Type B pancreatic cell (in vitro differentiated cells): ENCODE data around the gene PPP1R12C. TPM values are rescaled to one million over a fixed set of nuclear protein-coding genes. Genes with fewer than 3 reads are reported as not detected.
A peak's percentile ranks its signal among the peaks of the same experiment; 100 is the strongest.

Source experiments
- DNase-seq: peaks from one replicate; pipeline ENCODE4 v3.0.0; 2021; ENCODE audit warnings: mixed read lengths; ENCODE audit not compliant: unreplicated experiment; ENCODE audit errors: extremely low spot score
- H3K27ac Mint-ChIP-seq: 2 replicates; pipeline ENCODE4 v1.8.0; 2021; ENCODE audit warnings: mild to moderate bottlenecking, mixed read lengths
- H3K27me3 Mint-ChIP-seq: 2 replicates; pipeline ENCODE4 v1.8.0; 2021; ENCODE audit warnings: mixed read lengths
- H3K36me3 Mint-ChIP-seq: 2 replicates; pipeline ENCODE4 v1.8.0; 2021; ENCODE audit warnings: mixed read lengths
- H3K4me1 Mint-ChIP-seq: one replicate; pipeline ENCODE4 v1.8.0; 2021; ENCODE audit warnings: mixed read lengths; ENCODE audit not compliant: unreplicated experiment
- H3K4me3 Mint-ChIP-seq: 2 replicates; pipeline ENCODE4 v1.8.0; 2021; ENCODE audit warnings: mild to moderate bottlenecking, mixed read lengths
- H3K9me3 Mint-ChIP-seq: 2 replicates; pipeline ENCODE4 v1.8.0; 2021; ENCODE audit warnings: mixed read lengths
- CTCF ChIP-seq: fragments of 200-600 bp; sonication (generic); conservative IDR thresholded peaks from 2 replicates; pipeline ENCODE4 v1.5.0; 2021; ENCODE audit warnings: antibody characterized with exemption, mild to moderate bottlenecking
- total RNA-seq: library from RNA; stranded (reverse); gene quantifications from 2 replicates; pipeline ENCODE4 v1.2.1, GENCODE V29; 2021; ENCODE audit warnings: low replicate concordance

PPP1R12C gene
- total RNA-seq, 1 donor from 2014 or later: 102 TPM

GRCh38 chr19:55096061-55096701, 21.3 kb downstream of the PPP1R12C start:
- DNase-seq: no peak
- no peak for TF ChIP-seq CTCF
- H3K36me3 Mint-ChIP-seq: peaks cover 3% of the 10 kb centered on the region
- H3K27me3 Mint-ChIP-seq: no peaks in the 10 kb centered on the region
- H3K4me1 Mint-ChIP-seq: peaks cover 8% of the 10 kb centered on the region
- no peaks in the 10 kb centered on the region for H3K9me3 Mint-ChIP-seq
- no peak overlapping the region for H3K27ac Mint-ChIP-seq
- no peak overlapping the region for H3K4me3 Mint-ChIP-seq

GRCh38 chr19:55095260-55096060, 22.0 kb downstream of the PPP1R12C start:
- Mint-ChIP-seq H3K27me3 (no peaks in the 10 kb centered on the region), H3K27ac (no peak overlapping the region), H3K4me3 (no peak overlapping the region), H3K4me1 (peaks cover 8% of the 10 kb centered on the region), H3K9me3 (no peaks in the 10 kb centered on the region), H3K36me3 (peaks cover 3% of the 10 kb centered on the region)
- no peak for DNase-seq
- no peak for TF ChIP-seq CTCF

- no peak for TF ChIP-seq CTCF
- DNase-seq: no peak
- no peaks in the 10 kb centered on the region for H3K9me3 Mint-ChIP-seq
Observed at GRCh38 chr19:55094456-55095259, 22.8 kb downstream of the PPP1R12C start.

GRCh38 chr19:55092423-55093318, 24.8 kb downstream of the PPP1R12C start:
- H3K4me1 Mint-ChIP-seq: peaks cover 19% of the 10 kb centered on the region
- TF ChIP-seq CTCF: no peak
- peaks cover 16% of the 10 kb centered on the region for H3K27me3 Mint-ChIP-seq
- peaks cover 5% of the 10 kb centered on the region for H3K36me3 Mint-ChIP-seq
- H3K4me3 Mint-ChIP-seq: no peak overlapping the region
- H3K27ac Mint-ChIP-seq: no peak overlapping the region
- no peak for DNase-seq
- no peaks in the 10 kb centered on the region for H3K9me3 Mint-ChIP-seq

More at GRCh38 chr19:55094456-55095259, 22.8 kb downstream of the PPP1R12C start:
- Mint-ChIP-seq H3K27me3 (peaks cover under 1% of the 10 kb centered on the region), H3K4me1 (peaks cover 5% of the 10 kb centered on the region), H3K36me3 (no peaks in the 10 kb centered on the region), H3K27ac (peak overlapping the region; percentile 38), H3K4me3 (no peak overlapping the region)

- Mint-ChIP-seq H3K27ac (no peak overlapping the region), H3K9me3 (no peaks in the 10 kb centered on the region), H3K4me3 (no peak overlapping the region), H3K36me3 (peaks cover 5% of the 10 kb centered on the region), H3K27me3 (peaks cover 16% of the 10 kb centered on the region), H3K4me1 (peaks cover 22% of the 10 kb centered on the region)
- DNase-seq: no peak
- no peak for TF ChIP-seq CTCF
Observed at GRCh38 chr19:55091955-55092354, 25.5 kb downstream of the PPP1R12C start.
